Gastrocnemius medialis (tissue), 4 donors: ENCODE results near the gene MT1A. TPM values are rescaled to one million over a fixed set of nuclear protein-coding genes. Genes with fewer than 3 reads are reported as not detected.
A peak's percentile ranks its signal among the peaks of the same experiment; 100 is the strongest.

Experiments used
- ATAC-seq, 2 donors: fragments of 150-250 bp; one replicate each; pipeline ENCODE4 v1.9.1; 2016
- DNase-seq, 2 donors: peaks; one replicate each; pipeline ENCODE4 v3.0.0-alpha.2; 2019
- H3K27ac ChIP-seq, 4 donors: fragments of 200-600 bp; sonication (generic); 1 replicate in 1 of 4; 2 replicates in 3 of 4; pipeline ENCODE4 v1.5.1; 2016 to 2018; ENCODE audit warnings: mild to moderate bottlenecking in 2 of 4, moderate library complexity in 1 of 4
- H3K27me3 ChIP-seq, 3 donors: fragments of 200-600 bp; sonication (generic) in 2 of 3; 1 replicate in 1 of 3; 2 replicates in 2 of 3; pipeline versions ENCODE4 v1.5.1 to v1.6.0; 2016 to 2019; ENCODE audit warnings: mild to moderate bottlenecking in 1 of 3, moderate library complexity in 1 of 3
- H3K36me3 ChIP-seq, 2 donors: fragments of 200-600 bp; sonication (generic) in 1 of 2; one replicate each; pipeline ENCODE4 v1.5.1; 2017 to 2018
- H3K4me1 ChIP-seq, 2 donors: fragments of 200-600 bp; sonication (generic) in 1 of 2; one replicate each; pipeline ENCODE4 v1.5.1; 2016 to 2017; ENCODE audit warnings: mild to moderate bottlenecking in 2 of 2
- H3K4me3 ChIP-seq, 4 donors: fragments of 200-600 bp; sonication (generic) in 3 of 4; 1 replicate in 1 of 4; 2 replicates in 3 of 4; pipeline ENCODE4 v1.5.1; 2016 to 2019; ENCODE audit warnings: mild to moderate bottlenecking in 2 of 4
- H3K9me3 ChIP-seq, 3 donors: fragments of 200-600 bp; sonication (generic) in 2 of 3; 1 replicate in 1 of 3; 2 replicates in 2 of 3; pipeline ENCODE4 v1.5.1; 2016 to 2019
- CTCF ChIP-seq, 5 experiments: fragments of 450-650 bp in 3 of 5; fragments of 200-600 bp in 2 of 5; sonication (generic) in 2 of 5; IDR thresholded peaks in 4 of 5; conservative IDR thresholded peaks in 1 of 5; 1 replicate in 4 of 5; 2 replicates in 1 of 5; pipeline ENCODE4 v1.5.1; 2016 to 2019; ENCODE audit warnings: antibody characterized with exemption in 5 of 5, mild to moderate bottlenecking in 3 of 5, moderate library complexity in 3 of 5
- POLR2A ChIP-seq, 2 donors: fragments of 450-650 bp; IDR thresholded peaks; one replicate each; pipeline ENCODE4 v1.6.1; 2017; ENCODE audit warnings: antibody characterized with exemption in 2 of 2, mild to moderate bottlenecking in 2 of 2, moderate library complexity in 2 of 2
- in situ Hi-C, 4 donors: fragments of 200-750 bp; cut with MboI; loops; one replicate each; pipeline versions ENCODE4 v1.15.0 to v1.8.0; 2017; ENCODE audit warnings: low sequenced_read_pairs in 4 of 4
- intact Hi-C: fragments of 100-400 bp; cut with DNase I; formaldehyde crosslinking; loops from one replicate; pipeline ENCODE4 v1.15.1; 2023; ENCODE audit warnings: low total_unique reads
- total RNA-seq, 4 donors: library from RNA; depleted of rRNA; stranded (reverse); fragments of >200 nt; gene quantifications; one replicate each; pipeline versions ENCODE4 v1.1.0 to v1.2.3, GENCODE V29; 2016

Gene MT1A
- total RNA-seq, 4 donors from 2014 or later: 17.3 to 34.9 (median 20.2) TPM; not detected in 1

DNA sequence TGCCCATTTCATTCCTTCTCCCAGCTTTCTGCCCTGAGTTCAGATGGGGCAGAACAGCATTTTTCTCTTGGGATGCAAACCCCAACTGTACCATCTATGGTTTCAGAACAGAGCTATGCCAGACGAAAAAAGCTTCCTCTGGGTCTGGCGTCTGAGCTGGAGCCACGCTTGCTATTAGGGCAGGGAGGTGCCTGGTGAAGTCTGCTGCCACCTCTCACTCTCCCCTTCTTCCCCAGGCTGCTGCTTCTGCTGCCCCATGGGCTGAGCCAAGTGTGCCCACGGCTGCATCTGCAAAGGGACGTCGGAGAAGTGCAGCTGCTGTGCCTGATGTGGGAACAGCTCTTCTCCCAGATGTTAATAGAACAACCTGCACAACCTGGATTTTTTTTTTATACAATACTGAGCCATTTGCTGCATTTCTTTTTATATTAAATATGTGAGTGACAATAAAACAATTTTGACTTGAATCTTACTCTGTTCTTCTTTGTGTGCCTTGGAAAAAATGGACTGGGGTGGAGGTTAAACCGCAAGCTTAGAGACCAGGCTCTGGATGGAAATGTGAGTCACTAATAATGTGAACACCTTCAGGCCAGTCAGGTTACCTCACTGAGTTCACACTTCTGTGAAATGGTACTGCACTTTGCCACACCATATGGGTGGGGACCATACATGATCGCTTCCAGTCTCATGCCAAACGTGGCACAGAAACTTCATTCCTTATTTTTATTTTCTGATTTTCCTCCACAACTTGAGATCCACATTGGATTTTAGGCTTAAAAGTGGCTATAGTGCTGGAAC lies 1.7 kb upstream of the MT1A start:
- Histone ChIP-seq H3K27me3 (peaks cover 3 to 7% (median 6%) of the 10 kb centered on the region in 3 donors), H3K36me3 (no peaks in the 10 kb centered on the region), H3K4me3 (no peak overlapping the region), H3K27ac (no peak overlapping the region), H3K4me1 (peaks cover 5 to 12% of the 10 kb centered on the region in 2 donors), H3K9me3 (no peaks in the 10 kb centered on the region)
- in situ Hi-C loops (no loop called here), intact Hi-C loops (no loop called here)
- DNase-seq (no peak), ATAC-seq (no peak)
- TF ChIP-seq CTCF (IDR thresholded peaks at IDR 0.05 in 4 of 5, conservative IDR thresholded peaks at IDR 0.05 in 1 of 5) (no peak), POLR2A (IDR thresholded peaks at IDR 0.05) (no peak)

- intact Hi-C loops (no loop called here), in situ Hi-C loops (no loop called here)
- Histone ChIP-seq H3K9me3 (no peaks in the 10 kb centered on the region), H3K4me3 (peak overlapping the region in 2 of 4 donors; percentile 50 to 60), H3K4me1 (peaks cover 5 to 20% of the 10 kb centered on the region in 2 donors), H3K36me3 (no peaks in the 10 kb centered on the region), H3K27ac (peak overlapping the region; percentile 35 to 77 (median 66)), H3K27me3 (peaks cover 3 to 7% (median 6%) of the 10 kb centered on the region in 3 donors)
- ATAC-seq (no peak), DNase-seq (no peak)
- TF ChIP-seq CTCF (IDR thresholded peaks at IDR 0.05 in 4 of 5, conservative IDR thresholded peaks at IDR 0.05 in 1 of 5): no peak
- TF ChIP-seq POLR2A (IDR thresholded peaks at IDR 0.05): no peak
Measured at GRCh38 chr16:56639045-56639444, 579 bp downstream of the MT1A start.

GRCh38 chr16:56640076-56640475 lies 1.6 kb downstream of the MT1A start:
- ATAC-seq (no peak), DNase-seq (no peak)
- H3K36me3 ChIP-seq: no peaks in the 10 kb centered on the region
- H3K4me3 ChIP-seq: no peak overlapping the region
- TF ChIP-seq POLR2A (IDR thresholded peaks at IDR 0.05): no peak
- TF ChIP-seq CTCF (IDR thresholded peaks at IDR 0.05 in 4 of 5, conservative IDR thresholded peaks at IDR 0.05 in 1 of 5): no peak
- intact Hi-C loops (no loop called here), in situ Hi-C loops (no loop called here)
- no peak overlapping the region for H3K27ac ChIP-seq
- peaks cover 3 to 8% (median 7%) of the 10 kb centered on the region in 3 donors for H3K27me3 ChIP-seq
- no peaks in the 10 kb centered on the region for H3K9me3 ChIP-seq
- H3K4me1 ChIP-seq: peaks cover 5 to 20% of the 10 kb centered on the region in 2 donors

- Histone ChIP-seq H3K4me3 (no peak overlapping the region), H3K4me1 (peaks cover 5 to 20% of the 10 kb centered on the region in 2 donors), H3K27ac (no peak overlapping the region), H3K9me3 (no peaks in the 10 kb centered on the region), H3K36me3 (no peaks in the 10 kb centered on the region), H3K27me3 (peaks cover 2 to 7% (median 3%) of the 10 kb centered on the region in 3 donors)
- no peak for ATAC-seq
- in situ Hi-C loops: no loop called here
- TF ChIP-seq POLR2A (IDR thresholded peaks at IDR 0.05) (no peak), CTCF (IDR thresholded peaks at IDR 0.05 in 4 of 5, conservative IDR thresholded peaks at IDR 0.05 in 1 of 5) (no peak)
- intact Hi-C loops: no loop called here
- DNase-seq: no peak
Measured at GRCh38 chr16:56641166-56641565, 2.7 kb downstream of the MT1A start.
